SK-N-SH (cell line): ENCODE measurements around the gene PTPRD. TPM values are rescaled to one million over a fixed set of nuclear protein-coding genes. Genes with fewer than 3 reads are reported as not detected.

Experiments used
- CTCF ChIA-PET: fragments of 300-600, 350-600 bp; formaldehyde crosslinking; extraction: SDS; loops from one replicate; lab custom pipeline; 2021; lab: Yijun Ruan, JAX
- POLR2A ChIA-PET: fragments of 350-600 bp; sonication (Branson Sonifier 250); formaldehyde crosslinking; extraction: SDS; loops from one replicate; lab custom pipeline; 2020; ENCODE audit warnings: antibody characterized with exemption, inconsistent platforms; lab: Yijun Ruan, JAX
- DNase-seq: peaks from one replicate; pipeline ENCODE4 v3.0.0; 2012
- H2AFZ ChIP-seq: fragments of 200-600 bp; sonication (generic); 2 replicates; pipeline ENCODE4 v1.8.1; 2016; ENCODE audit warnings: antibody characterized with exemption, mild to moderate bottlenecking, low read depth
- H3F3A ChIP-seq: fragments of 200-600 bp; sonication (generic); replicated peaks from 2 replicates; pipeline ENCODE3; 2016; ENCODE audit warnings: antibody characterized with exemption, mild to moderate bottlenecking; ENCODE audit not compliant: insufficient read depth
- H3K27ac ChIP-seq, 2 experiments: fragments of 200-500 bp in 1 of 2; fragments of 200-600 bp in 1 of 2; sonication (Bioruptor generic) in 1 of 2; sonication (generic), shearing (Covaris generic) in 1 of 2; 2 replicates each; pipeline versions ENCODE4 v1.5.1 to v1.6.1; 2014 to 2016; ENCODE audit warnings: low read depth in 2 of 2, inconsistent platforms in 1 of 2, low read length in 1 of 2, mild to moderate bottlenecking in 1 of 2, mixed read lengths in 1 of 2
- H3K27me3 ChIP-seq: fragments of 200-600 bp; sonication (generic), shearing (Covaris generic); 2 replicates; pipeline ENCODE4 v1.6.1; 2016; ENCODE audit warnings: mixed run types; ENCODE audit not compliant: insufficient read depth
- H3K36me3 ChIP-seq, 2 experiments: fragments of 200-500 bp in 1 of 2; fragments of 200-600 bp in 1 of 2; sonication (Bioruptor generic) in 1 of 2; sonication (generic) in 1 of 2; replicated peaks in 1 of 2; 2 replicates each; pipeline versions ENCODE3 to v1.5.1; 2014 to 2016; ENCODE audit warnings: low read length in 1 of 2, mild to moderate bottlenecking in 1 of 2; ENCODE audit not compliant: insufficient read depth in 2 of 2, control insufficient read depth in 1 of 2
- H3K4me1 ChIP-seq, 2 experiments: fragments of 200-500 bp in 1 of 2; fragments of 200-600 bp in 1 of 2; sonication (Bioruptor generic) in 1 of 2; sonication (generic), shearing (Covaris generic) in 1 of 2; 2 replicates each; pipeline versions ENCODE4 v1.5.1 to v1.6.1; 2014 to 2016; ENCODE audit warnings: low read depth in 1 of 2, low read length in 1 of 2, mixed run types in 1 of 2; ENCODE audit not compliant: insufficient read depth in 2 of 2, control insufficient read depth in 1 of 2
- H3K4me2 ChIP-seq: fragments of 200-600 bp; sonication (generic), shearing (Covaris generic); 2 replicates; pipeline ENCODE4 v1.6.1; 2017; ENCODE audit warnings: mixed run types
- H3K4me3 ChIP-seq, 2 experiments: fragments of 200-500 bp in 1 of 2; fragments of 200-600 bp in 1 of 2; sonication (Bioruptor generic) in 1 of 2; sonication (generic), shearing (Covaris generic) in 1 of 2; 2 replicates each; pipeline versions ENCODE4 v1.5.1 to v1.8.1; 2014 to 2016; ENCODE audit warnings: low read depth in 2 of 2, inconsistent platforms in 1 of 2, low read length in 1 of 2, mild to moderate bottlenecking in 1 of 2, mixed read lengths in 1 of 2, moderate library complexity in 1 of 2
- H3K79me2 ChIP-seq: fragments of 200-600 bp; sonication (generic); 2 replicates; pipeline ENCODE4 v1.8.1; 2017; ENCODE audit warnings: mild to moderate bottlenecking; ENCODE audit not compliant: insufficient read depth
- H3K9ac ChIP-seq: fragments of 200-600 bp; sonication (generic); 2 replicates; pipeline ENCODE4 v1.6.1; 2017; ENCODE audit warnings: mixed run types
- H3K9me2 ChIP-seq: fragments of 200-600 bp; sonication (generic); 2 replicates; pipeline ENCODE4 v1.6.1; 2017; ENCODE audit warnings: mixed run types
- H3K9me3 ChIP-seq: fragments of 200-600 bp; sonication (generic); 2 replicates; pipeline ENCODE4 v1.6.1; 2017; ENCODE audit warnings: mixed run types, mild to moderate bottlenecking, moderate library complexity
- H4K20me1 ChIP-seq: fragments of 200-600 bp; sonication (generic); 2 replicates; pipeline ENCODE4 v1.6.1; 2017; ENCODE audit warnings: mild to moderate bottlenecking, mixed run types; ENCODE audit not compliant: insufficient read depth
- ELF1 ChIP-seq: IDR thresholded peaks from 2 replicates; pipeline ENCODE4 v1.4.0; 2012
- FOXJ3 ChIP-seq: sonication (generic); formaldehyde crosslinking; IDR thresholded peaks from 2 replicates; pipeline ENCODE4 v1.5.1; 2020; ENCODE audit warnings: mild to moderate bottlenecking, missing genetic modification reagents
- FOXM1 ChIP-seq: IDR thresholded peaks from 2 replicates; pipeline ENCODE4 v1.4.0; 2012; ENCODE audit warnings: low read depth, mild to moderate bottlenecking
- GATA2 ChIP-seq: sonication (generic); formaldehyde crosslinking; IDR thresholded peaks from 2 replicates; pipeline ENCODE4 v1.5.0; 2020; ENCODE audit warnings: mild to moderate bottlenecking, missing genetic modification reagents
- MEF2A ChIP-seq: IDR thresholded peaks from 2 replicates; pipeline ENCODE4 v1.4.0; 2012; ENCODE audit warnings: low read depth, borderline replicate concordance
- NRF1 ChIP-seq: IDR thresholded peaks from 2 replicates; pipeline ENCODE4 v1.6.1; 2012; ENCODE audit warnings: low read depth, mild to moderate bottlenecking, low read length
- POLR2AphosphoS5 ChIP-seq: IDR thresholded peaks from 2 replicates; pipeline ENCODE4 v1.6.1; 2012; ENCODE audit warnings: low read depth, low read length
- SIN3A ChIP-seq: IDR thresholded peaks from 2 replicates; pipeline ENCODE4 v1.6.1; 2012; ENCODE audit warnings: low read depth, mild to moderate bottlenecking, low read length, moderate library complexity, borderline replicate concordance
- WGBS: methylation state at CpG from one replicate; pipeline ENCODE4 v1.1.6; 2017; ENCODE audit warnings: low lambda C conversion rate; 5-methylcytosine and 5-hydroxymethylcytosine counted together
- polyA plus RNA-seq, 3 experiments: library from polyadenylated mRNA; depleted of rRNA; stranded (reverse); fragments of >200 nt; gene quantifications; 2 replicates each; pipeline ENCODE4 v1.2.3, GENCODE V29; 2012
- TF ChIP-seq, protein P1 (sequence below): fragments of 150-350 bp; IDR thresholded peaks from 2 replicates; pipeline ENCODE4 v1.6.1; 2017; ENCODE audit warnings: antibody characterized with exemption, low read length, low read depth, borderline replicate concordance
- TF ChIP-seq, protein P2 (sequence below): IDR thresholded peaks from 2 replicates; pipeline ENCODE4 v1.4.0; 2012; ENCODE audit warnings: low read depth
- TF ChIP-seq, protein P3 (sequence below): fragments of 200-600 bp; sonication (generic); IDR thresholded peaks from 2 replicates; pipeline ENCODE4 v1.6.1; 2017; ENCODE audit warnings: antibody characterized with exemption, mild to moderate bottlenecking, moderate library complexity
- TF ChIP-seq, protein P4 (sequence below): IDR thresholded peaks from 2 replicates; pipeline ENCODE4 v1.4.0; 2012; ENCODE audit warnings: low read depth, borderline replicate concordance
- TF ChIP-seq, protein P5 (sequence below): IDR thresholded peaks from 2 replicates; pipeline ENCODE4 v1.6.1; 2012; ENCODE audit warnings: mild to moderate bottlenecking, low read depth, low read length, moderate library complexity

PTPRD gene
- polyA plus RNA-seq, 1 of the 3 experiments (the other 2 are of a cell fraction): 0.15 TPM

DNA sequence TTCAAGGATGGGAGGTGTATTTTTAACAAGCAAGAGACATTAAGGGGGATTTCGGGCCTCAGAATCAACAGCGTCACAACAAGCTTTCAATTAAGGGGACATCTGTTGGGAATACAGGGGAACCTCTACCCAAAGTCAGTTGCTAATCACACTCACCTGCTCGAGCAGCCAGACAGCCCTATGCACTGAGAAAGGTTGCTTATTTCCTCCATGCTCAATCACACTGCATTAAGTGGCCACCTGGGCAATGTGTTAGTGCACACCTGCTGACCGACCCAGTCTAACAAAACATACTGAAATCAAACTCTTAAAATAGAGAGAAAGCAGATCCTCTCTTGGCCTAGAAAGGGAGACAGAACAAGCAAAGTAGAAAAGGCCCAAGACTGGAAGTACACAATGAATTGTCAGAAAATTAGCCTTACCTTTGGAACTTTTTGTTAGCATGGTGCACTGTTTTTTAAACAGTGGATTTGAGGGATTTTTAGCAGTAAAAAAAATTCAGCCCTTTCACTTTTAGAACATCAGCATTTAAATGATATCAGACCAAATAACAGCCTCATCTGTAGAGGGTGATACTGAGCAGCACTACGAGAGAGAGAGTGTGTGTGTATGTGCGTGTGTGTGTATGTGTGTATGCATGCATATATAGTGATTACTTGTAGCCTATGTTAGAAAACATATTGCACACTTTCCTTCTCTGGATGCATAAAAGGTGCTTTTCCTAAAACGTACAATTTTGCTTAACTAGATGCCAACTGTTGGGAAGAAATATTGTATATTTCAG lies 1694.7 kb downstream of the PTPRD start:
- Histone ChIP-seq H2AFZ (no peak overlapping the region), H4K20me1 (no peaks in the 10 kb centered on the region), H3K4me2 (no peak overlapping the region), H3K27me3 (no peaks in the 10 kb centered on the region), H3K36me3 (no peaks in the 10 kb centered on the region), H3K79me2 (no peaks in the 10 kb centered on the region), H3K9ac (no peak overlapping the region), H3K4me1 (no peaks in the 10 kb centered on the region), H3K9me2 (no peaks in the 10 kb centered on the region), H3K27ac (no peak overlapping the region), H3K9me3 (no peaks in the 10 kb centered on the region), H3K4me3 (no peak overlapping the region), H3F3A (no peaks in the 10 kb centered on the region)
- DNase-seq: no peak
- ChIA-PET CTCF (no interaction called here), POLR2A (no interaction called here)
- no peak for TF ChIP-seq FOXM1
- TF ChIP-seq, protein P1, sequence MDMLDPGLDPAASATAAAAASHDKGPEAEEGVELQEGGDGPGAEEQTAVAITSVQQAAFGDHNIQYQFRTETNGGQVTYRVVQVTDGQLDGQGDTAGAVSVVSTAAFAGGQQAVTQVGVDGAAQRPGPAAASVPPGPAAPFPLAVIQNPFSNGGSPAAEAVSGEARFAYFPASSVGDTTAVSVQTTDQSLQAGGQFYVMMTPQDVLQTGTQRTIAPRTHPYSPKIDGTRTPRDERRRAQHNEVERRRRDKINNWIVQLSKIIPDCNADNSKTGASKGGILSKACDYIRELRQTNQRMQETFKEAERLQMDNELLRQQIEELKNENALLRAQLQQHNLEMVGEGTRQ: no peak
- TF ChIP-seq MEF2A: no peak
- TF ChIP-seq POLR2AphosphoS5: no peak
- TF ChIP-seq, protein P2, sequence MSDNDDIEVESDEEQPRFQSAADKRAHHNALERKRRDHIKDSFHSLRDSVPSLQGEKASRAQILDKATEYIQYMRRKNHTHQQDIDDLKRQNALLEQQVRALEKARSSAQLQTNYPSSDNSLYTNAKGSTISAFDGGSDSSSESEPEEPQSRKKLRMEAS: no peak
- TF ChIP-seq, protein P3, sequence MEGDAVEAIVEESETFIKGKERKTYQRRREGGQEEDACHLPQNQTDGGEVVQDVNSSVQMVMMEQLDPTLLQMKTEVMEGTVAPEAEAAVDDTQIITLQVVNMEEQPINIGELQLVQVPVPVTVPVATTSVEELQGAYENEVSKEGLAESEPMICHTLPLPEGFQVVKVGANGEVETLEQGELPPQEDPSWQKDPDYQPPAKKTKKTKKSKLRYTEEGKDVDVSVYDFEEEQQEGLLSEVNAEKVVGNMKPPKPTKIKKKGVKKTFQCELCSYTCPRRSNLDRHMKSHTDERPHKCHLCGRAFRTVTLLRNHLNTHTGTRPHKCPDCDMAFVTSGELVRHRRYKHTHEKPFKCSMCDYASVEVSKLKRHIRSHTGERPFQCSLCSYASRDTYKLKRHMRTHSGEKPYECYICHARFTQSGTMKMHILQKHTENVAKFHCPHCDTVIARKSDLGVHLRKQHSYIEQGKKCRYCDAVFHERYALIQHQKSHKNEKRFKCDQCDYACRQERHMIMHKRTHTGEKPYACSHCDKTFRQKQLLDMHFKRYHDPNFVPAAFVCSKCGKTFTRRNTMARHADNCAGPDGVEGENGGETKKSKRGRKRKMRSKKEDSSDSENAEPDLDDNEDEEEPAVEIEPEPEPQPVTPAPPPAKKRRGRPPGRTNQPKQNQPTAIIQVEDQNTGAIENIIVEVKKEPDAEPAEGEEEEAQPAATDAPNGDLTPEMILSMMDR: no peak
- no peak for TF ChIP-seq FOXJ3 (CRISPR knock-in tag)
- TF ChIP-seq ELF1: no peak
- no peak for TF ChIP-seq GATA2 (CRISPR knock-in tag)
- no peak for TF ChIP-seq SIN3A
- TF ChIP-seq, protein P4, sequence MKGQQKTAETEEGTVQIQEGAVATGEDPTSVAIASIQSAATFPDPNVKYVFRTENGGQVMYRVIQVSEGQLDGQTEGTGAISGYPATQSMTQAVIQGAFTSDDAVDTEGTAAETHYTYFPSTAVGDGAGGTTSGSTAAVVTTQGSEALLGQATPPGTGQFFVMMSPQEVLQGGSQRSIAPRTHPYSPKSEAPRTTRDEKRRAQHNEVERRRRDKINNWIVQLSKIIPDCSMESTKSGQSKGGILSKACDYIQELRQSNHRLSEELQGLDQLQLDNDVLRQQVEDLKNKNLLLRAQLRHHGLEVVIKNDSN: no peak
- no peak for TF ChIP-seq NRF1
- TF ChIP-seq, protein P5, sequence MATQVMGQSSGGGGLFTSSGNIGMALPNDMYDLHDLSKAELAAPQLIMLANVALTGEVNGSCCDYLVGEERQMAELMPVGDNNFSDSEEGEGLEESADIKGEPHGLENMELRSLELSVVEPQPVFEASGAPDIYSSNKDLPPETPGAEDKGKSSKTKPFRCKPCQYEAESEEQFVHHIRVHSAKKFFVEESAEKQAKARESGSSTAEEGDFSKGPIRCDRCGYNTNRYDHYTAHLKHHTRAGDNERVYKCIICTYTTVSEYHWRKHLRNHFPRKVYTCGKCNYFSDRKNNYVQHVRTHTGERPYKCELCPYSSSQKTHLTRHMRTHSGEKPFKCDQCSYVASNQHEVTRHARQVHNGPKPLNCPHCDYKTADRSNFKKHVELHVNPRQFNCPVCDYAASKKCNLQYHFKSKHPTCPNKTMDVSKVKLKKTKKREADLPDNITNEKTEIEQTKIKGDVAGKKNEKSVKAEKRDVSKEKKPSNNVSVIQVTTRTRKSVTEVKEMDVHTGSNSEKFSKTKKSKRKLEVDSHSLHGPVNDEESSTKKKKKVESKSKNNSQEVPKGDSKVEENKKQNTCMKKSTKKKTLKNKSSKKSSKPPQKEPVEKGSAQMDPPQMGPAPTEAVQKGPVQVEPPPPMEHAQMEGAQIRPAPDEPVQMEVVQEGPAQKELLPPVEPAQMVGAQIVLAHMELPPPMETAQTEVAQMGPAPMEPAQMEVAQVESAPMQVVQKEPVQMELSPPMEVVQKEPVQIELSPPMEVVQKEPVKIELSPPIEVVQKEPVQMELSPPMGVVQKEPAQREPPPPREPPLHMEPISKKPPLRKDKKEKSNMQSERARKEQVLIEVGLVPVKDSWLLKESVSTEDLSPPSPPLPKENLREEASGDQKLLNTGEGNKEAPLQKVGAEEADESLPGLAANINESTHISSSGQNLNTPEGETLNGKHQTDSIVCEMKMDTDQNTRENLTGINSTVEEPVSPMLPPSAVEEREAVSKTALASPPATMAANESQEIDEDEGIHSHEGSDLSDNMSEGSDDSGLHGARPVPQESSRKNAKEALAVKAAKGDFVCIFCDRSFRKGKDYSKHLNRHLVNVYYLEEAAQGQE: no peak
- 44% methylated on average over 7 of the region's 7 CpGs for WGBS
